K562 (cell line): ENCODE measurements around the gene CSMD2. TPM values are rescaled to one million over a fixed set of nuclear protein-coding genes. Genes with fewer than 3 reads are reported as not detected.

Experiments used
- ATAC-seq: fragments of 200-7000 bp; cut with Tn5 transposase; 3 replicates; pipeline ENCODE4 v1.9.1; 2020; ENCODE audit warnings: moderate library complexity
- BruUV-seq: library from RNA; stranded (reverse); fragments of 400-500 nt; replicated peaks from 2 replicates; lab custom pipeline; 2021; lab: Mats Ljungman, UMichigan
- CTCF ChIA-PET: fragments of 300-600 bp; formaldehyde crosslinking; extraction: SDS; loops from one replicate; lab custom pipeline; 2021; ENCODE audit warnings: low intra/inter-chr PET ratio; lab: Yijun Ruan, JAX
- POLR2A ChIA-PET: fragments of 300-600, 350-650 bp; sonication (Branson Sonifier 250); formaldehyde crosslinking; extraction: SDS; loops from one replicate; lab custom pipeline; 2021; ENCODE audit warnings: antibody characterized with exemption, inconsistent platforms; lab: Yijun Ruan, JAX
- DNase-seq, 4 experiments: peaks; one replicate each; pipeline versions ENCODE4 v3.0.0 to v3.0.0-alpha.2; 2011 to 2018; ENCODE audit warnings: low spot score in 3 of 4, mixed read lengths in 3 of 4; ENCODE audit errors: extremely low read depth in 1 of 4
- FAIRE-seq: peaks from 2 replicates; lab custom pipeline; 2011; peaks lifted over from hg19 to GRCh38; lab: Jason Lieb, UNC
- H2AFZ ChIP-seq: 2 replicates; pipeline ENCODE4 v1.6.0; 2011; ENCODE audit warnings: low read depth, low read length, control low read depth, inconsistent platforms
- H3K27ac ChIP-seq: fragments of 200-600 bp; 3 replicates; pipeline ENCODE4 v1.8.0; 2011; ENCODE audit warnings: low read depth, mild to moderate bottlenecking, control low read depth, inconsistent platforms, low read length, moderate library complexity, mixed read lengths; ENCODE audit errors: extremely low read depth
- H3K27me3 ChIP-seq, 2 experiments: fragments of 300-600 bp in 1 of 2; 2 replicates in 1 of 2; 3 replicates in 1 of 2; pipeline versions ENCODE4 v1.6.0 to v1.8.0; 2011; ENCODE audit warnings: inconsistent platforms in 2 of 2, low read length in 2 of 2, mild to moderate bottlenecking in 1 of 2, mixed read lengths in 1 of 2, moderate library complexity in 1 of 2; ENCODE audit not compliant: control insufficient read depth in 2 of 2, insufficient read depth in 2 of 2
- H3K36me3 ChIP-seq: fragments of 300-600 bp; 3 replicates; pipeline ENCODE4 v1.8.0; 2011; ENCODE audit warnings: mild to moderate bottlenecking, low read length, inconsistent platforms; ENCODE audit not compliant: control insufficient read depth, insufficient read depth
- H3K4me1 ChIP-seq, 2 experiments: fragments of 200-600 bp in 1 of 2; replicated peaks in 1 of 2; 2 replicates in 1 of 2; 3 replicates in 1 of 2; pipeline versions ENCODE4 v1.5.1 to v1.8.0; 2011; ENCODE audit warnings: inconsistent platforms in 2 of 2, low read length in 2 of 2, mild to moderate bottlenecking in 1 of 2, mixed read lengths in 1 of 2, moderate library complexity in 1 of 2; ENCODE audit not compliant: control insufficient read depth in 2 of 2, insufficient read depth in 2 of 2
- H3K4me2 ChIP-seq: 2 replicates; pipeline ENCODE4 v1.6.1; 2011; ENCODE audit warnings: low read length, control low read depth, inconsistent platforms, mixed read lengths; ENCODE audit not compliant: insufficient read depth
- H3K4me3 ChIP-seq: fragments of 200-600 bp; sonication (generic), shearing (Covaris generic); 2 replicates; pipeline ENCODE4 v1.5.1; 2016; ENCODE audit warnings: control low read depth, inconsistent platforms
- H3K79me2 ChIP-seq: fragments of 200-600 bp; 3 replicates; pipeline ENCODE4 v1.8.0; 2011; ENCODE audit warnings: low read length, inconsistent platforms; ENCODE audit not compliant: control insufficient read depth, insufficient read depth
- H3K9ac ChIP-seq, 2 experiments: 2 replicates each; pipeline versions ENCODE4 v1.6.0 to v1.6.1; 2011; ENCODE audit warnings: low read depth in 2 of 2, low read length in 2 of 2, control low read depth in 1 of 2, inconsistent platforms in 1 of 2, mild to moderate bottlenecking in 1 of 2, mixed read lengths in 1 of 2; ENCODE audit not compliant: insufficient read depth in 1 of 2
- H3K9me1 ChIP-seq: one replicate; pipeline ENCODE4 v1.6.0; 2011; ENCODE audit warnings: inconsistent platforms, mild to moderate bottlenecking, low read length, moderate library complexity; ENCODE audit not compliant: control insufficient read depth, insufficient read depth
- H3K9me3 ChIP-seq: replicated peaks from 2 replicates; pipeline ENCODE4 v1.5.1; 2011; ENCODE audit warnings: low read depth, low read length, inconsistent platforms; ENCODE audit not compliant: control insufficient read depth, insufficient read depth
- H4K20me1 ChIP-seq: replicated peaks from 2 replicates; pipeline ENCODE4 v1.6.1; 2011; ENCODE audit warnings: low read length, inconsistent platforms, mixed read lengths; ENCODE audit not compliant: control insufficient read depth, insufficient read depth
- CBX2 ChIP-seq: fragments of 200-600 bp; sonication (generic); IDR thresholded peaks from one replicate; pipeline ENCODE4 v1.6.1; 2012; ENCODE audit warnings: mild to moderate bottlenecking, low read length, inconsistent platforms; ENCODE audit not compliant: insufficient read depth, poor library complexity, severe bottlenecking
- CXXC5 ChIP-seq: fragments of 250-450 bp; sonication (Bioruptor Pico); IDR thresholded peaks from 2 replicates; pipeline ENCODE4 v1.8.0; 2022; ENCODE audit warnings: inconsistent platforms, mild to moderate bottlenecking, moderate library complexity
- FOXA3 ChIP-seq, 2 experiments: fragments of 450-650 bp in 1 of 2; sonication (generic) in 1 of 2; formaldehyde crosslinking; IDR thresholded peaks in 1 of 2; conservative IDR thresholded peaks in 1 of 2; 2 replicates each; pipeline versions ENCODE4 v1.4.0 to v1.8.0; 2020 to 2022; ENCODE audit warnings: mild to moderate bottlenecking in 2 of 2, missing genetic modification reagents in 1 of 2
- OTX1 ChIP-seq: fragments of 450-650 bp; formaldehyde crosslinking; IDR thresholded peaks from 2 replicates; pipeline ENCODE4 v1.4.0; 2022; ENCODE audit warnings: mild to moderate bottlenecking
- SMAD1 ChIP-seq: fragments of 150-350 bp; IDR thresholded peaks from 2 replicates; pipeline ENCODE4 v1.6.1; 2014; ENCODE audit warnings: low read length, low read depth; ENCODE audit not compliant: partially characterized antibody
- SOX6 ChIP-seq: fragments of 450-650 bp; IDR thresholded peaks from 2 replicates; pipeline ENCODE4 v1.6.1; 2014; ENCODE audit warnings: mild to moderate bottlenecking
- U2AF2 ChIP-seq: fragments of 200-400 bp; formaldehyde crosslinking; optimal IDR thresholded peaks from 2 replicates; pipeline ENCODE3; 2017; ENCODE audit warnings: low read depth, mild to moderate bottlenecking, low read length
- YBX1 ChIP-seq: fragments of 450-650 bp; IDR thresholded peaks from 2 replicates; pipeline ENCODE4 v1.7.1; 2016; ENCODE audit warnings: mild to moderate bottlenecking
- ZNF121 ChIP-seq: sonication (generic); formaldehyde crosslinking; conservative IDR thresholded peaks from 2 replicates; pipeline ENCODE4 v1.8.0; 2022; ENCODE audit warnings: missing genetic modification reagents
- ZNF23 ChIP-seq: fragments of 250-450 bp; sonication (Bioruptor Pico); IDR thresholded peaks from 2 replicates; pipeline ENCODE4 v1.4.0; 2020; ENCODE audit warnings: mild to moderate bottlenecking
- WGBS: fragments of 100-300 bp; shearing (Covaris generic); methylation state at CpG from one replicate; pipeline ENCODE4 v1.1.6; 2016; ENCODE audit warnings: low coverage, mixed read lengths; ENCODE audit not compliant: insufficient coverage; ENCODE audit errors: missing lambda C conversion rate; 5-methylcytosine and 5-hydroxymethylcytosine counted together
- in situ Hi-C: fragments of 300-500 bp; cut with MboI; formaldehyde crosslinking; loops from 4 replicates; pipeline ENCODE4 v1.15.0; 2018; ENCODE audit warnings: inconsistent platforms, mixed read lengths
- intact Hi-C: fragments of 100-400 bp; cut with micrococcal nuclease; formaldehyde crosslinking; loops from 2 replicates; pipeline ENCODE4 v1.14.2; 2022
- polyA plus RNA-seq, 8 experiments: library from polyadenylated mRNA; depleted of rRNA in 4 of 8; stranded (reverse) in 5 of 8; unstranded in 3 of 8; fragments of >200 nt; fragmentation: Nextera tagmentation in 2 of 8; fragmentation: Illumina TruSeq in 1 of 8; extraction: Ambion mirVana in 2 of 8; extraction: Trizol in 1 of 8; gene quantifications; 2 replicates each; pipeline versions ENCODE4 v1.2.1 to v1.2.3, GENCODE V29; 2011 to 2014; ENCODE audit warnings: inconsistent platforms in 1 of 8, missing spikeins in 1 of 8
- total RNA-seq, 7 experiments: library from RNA; depleted of rRNA in 6 of 7; stranded (reverse); fragments of >200 nt in 6 of 7; fragmentation: Illumina TruSeq in 2 of 7; extraction: Trizol in 2 of 7; gene quantifications; 2 replicates each; pipeline versions ENCODE4 v1.2.1 to v1.2.3, GENCODE V29; 2011 to 2021; ENCODE audit warnings: low replicate concordance in 1 of 7
- TF ChIP-seq, protein P1 (sequence below): fragments of 200-800 bp; sonication (Bioruptor generic); IDR thresholded peaks from 2 replicates; pipeline ENCODE4 v1.6.1; 2017; ENCODE audit warnings: missing genetic modification characterization, missing compliant biosample characterization
- TF ChIP-seq, protein P2 (sequence below): fragments of 250-450 bp; sonication (Bioruptor Pico); IDR thresholded peaks from 2 replicates; pipeline ENCODE4 v1.4.0; 2020
- TF ChIP-seq, protein P3 (sequence below): fragments of 250-450 bp; sonication (Bioruptor Pico); IDR thresholded peaks from 2 replicates; pipeline ENCODE4 v1.8.0; 2021; ENCODE audit warnings: moderate library complexity, mild to moderate bottlenecking, inconsistent platforms
- TF ChIP-seq, protein P4 (sequence below): sonication (generic); formaldehyde crosslinking; IDR thresholded peaks from 2 replicates; pipeline ENCODE4 v1.8.0; 2022; ENCODE audit warnings: mild to moderate bottlenecking, missing genetic modification reagents

CSMD2 gene
- total and polyA plus RNA-seq, 9 of the 15 experiments (the other 6 are each of a cell fraction or from before 2014, with no cell fraction given) = not detected

DNA sequence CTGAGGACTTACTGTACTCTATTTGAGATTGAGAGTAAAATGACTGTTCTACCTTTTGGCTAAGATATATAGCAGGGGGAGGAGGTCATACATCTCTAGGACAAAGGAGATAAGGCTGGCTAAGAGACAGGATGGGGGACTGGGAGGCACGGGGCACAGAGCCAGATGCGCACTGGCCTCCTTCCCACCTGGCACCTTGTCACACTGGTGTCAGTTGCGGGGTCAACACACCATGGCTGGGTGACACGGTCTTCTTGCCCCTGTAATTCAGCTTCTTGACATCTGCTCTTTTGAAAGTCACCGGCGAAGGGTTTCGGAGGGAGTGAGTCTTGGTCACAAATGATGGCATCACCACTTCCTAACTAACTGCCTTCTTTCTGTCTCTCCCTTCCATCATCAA lies 515.3 kb downstream of the CSMD2 start:
- H3K4me3 ChIP-seq = no peak overlapping the region
- FAIRE-seq (no peak), DNase-seq (no peak), ATAC-seq (no peak)
- intact Hi-C loops (no loop called here), in situ Hi-C loops (no loop called here)
- H3K4me2 ChIP-seq = no peak overlapping the region
- 0% methylated on average over 7 of the region's 7 CpGs for WGBS
- TF ChIP-seq OTX1 (CRISPR knock-in tag) (no peak), FOXA3 (CRISPR knock-in tag; conservative IDR thresholded peaks at IDR 0.05 in 1 of 2, IDR thresholded peaks at IDR 0.05 in 1 of 2) (no peak), CXXC5 (CRISPR knock-in tag) (no peak), SOX6 (no peak), CBX2 (no peak), U2AF2 (no peak), YBX1 (no peak), ZNF121 (no peak), SMAD1 (no peak), ZNF23 (CRISPR knock-in tag) (no peak)
- TF ChIP-seq, protein P1, sequence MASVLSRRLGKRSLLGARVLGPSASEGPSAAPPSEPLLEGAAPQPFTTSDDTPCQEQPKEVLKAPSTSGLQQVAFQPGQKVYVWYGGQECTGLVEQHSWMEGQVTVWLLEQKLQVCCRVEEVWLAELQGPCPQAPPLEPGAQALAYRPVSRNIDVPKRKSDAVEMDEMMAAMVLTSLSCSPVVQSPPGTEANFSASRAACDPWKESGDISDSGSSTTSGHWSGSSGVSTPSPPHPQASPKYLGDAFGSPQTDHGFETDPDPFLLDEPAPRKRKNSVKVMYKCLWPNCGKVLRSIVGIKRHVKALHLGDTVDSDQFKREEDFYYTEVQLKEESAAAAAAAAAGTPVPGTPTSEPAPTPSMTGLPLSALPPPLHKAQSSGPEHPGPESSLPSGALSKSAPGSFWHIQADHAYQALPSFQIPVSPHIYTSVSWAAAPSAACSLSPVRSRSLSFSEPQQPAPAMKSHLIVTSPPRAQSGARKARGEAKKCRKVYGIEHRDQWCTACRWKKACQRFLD = no peak
- TF ChIP-seq, protein P2, sequence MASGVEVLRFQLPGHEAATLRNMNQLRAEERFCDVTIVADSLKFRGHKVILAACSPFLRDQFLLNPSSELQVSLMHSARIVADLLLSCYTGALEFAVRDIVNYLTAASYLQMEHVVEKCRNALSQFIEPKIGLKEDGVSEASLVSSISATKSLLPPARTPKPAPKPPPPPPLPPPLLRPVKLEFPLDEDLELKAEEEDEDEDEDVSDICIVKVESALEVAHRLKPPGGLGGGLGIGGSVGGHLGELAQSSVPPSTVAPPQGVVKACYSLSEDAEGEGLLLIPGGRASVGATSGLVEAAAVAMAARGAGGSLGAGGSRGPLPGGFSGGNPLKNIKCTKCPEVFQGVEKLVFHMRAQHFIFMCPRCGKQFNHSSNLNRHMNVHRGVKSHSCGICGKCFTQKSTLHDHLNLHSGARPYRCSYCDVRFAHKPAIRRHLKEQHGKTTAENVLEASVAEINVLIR (CRISPR knock-in tag) = no peak
- TF ChIP-seq, protein P3, sequence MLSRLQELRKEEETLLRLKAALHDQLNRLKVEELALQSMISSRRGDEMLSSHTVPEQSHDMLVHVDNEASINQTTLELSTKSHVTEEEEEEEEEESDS (CRISPR knock-in tag) = no peak
- TF ChIP-seq, protein P4, sequence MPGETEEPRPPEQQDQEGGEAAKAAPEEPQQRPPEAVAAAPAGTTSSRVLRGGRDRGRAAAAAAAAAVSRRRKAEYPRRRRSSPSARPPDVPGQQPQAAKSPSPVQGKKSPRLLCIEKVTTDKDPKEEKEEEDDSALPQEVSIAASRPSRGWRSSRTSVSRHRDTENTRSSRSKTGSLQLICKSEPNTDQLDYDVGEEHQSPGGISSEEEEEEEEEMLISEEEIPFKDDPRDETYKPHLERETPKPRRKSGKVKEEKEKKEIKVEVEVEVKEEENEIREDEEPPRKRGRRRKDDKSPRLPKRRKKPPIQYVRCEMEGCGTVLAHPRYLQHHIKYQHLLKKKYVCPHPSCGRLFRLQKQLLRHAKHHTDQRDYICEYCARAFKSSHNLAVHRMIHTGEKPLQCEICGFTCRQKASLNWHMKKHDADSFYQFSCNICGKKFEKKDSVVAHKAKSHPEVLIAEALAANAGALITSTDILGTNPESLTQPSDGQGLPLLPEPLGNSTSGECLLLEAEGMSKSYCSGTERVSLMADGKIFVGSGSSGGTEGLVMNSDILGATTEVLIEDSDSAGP (CRISPR knock-in tag) = no peak
- ChIA-PET CTCF (no interaction called here), POLR2A (no interaction called here)
- no peaks in the 10 kb centered on the region for H3K79me2 ChIP-seq
- no peaks in the 10 kb centered on the region for H3K9me3 ChIP-seq
- no peak overlapping the region for H2AFZ ChIP-seq
- BruUV-seq = no TSS peak
- H3K27me3 ChIP-seq = peaks cover 7 to 28% of the 10 kb centered on the region in 2 experiments; a peak in 2 of 5 replicates
- no peaks in the 10 kb centered on the region for H3K4me1 ChIP-seq
- H4K20me1 ChIP-seq = no peaks in the 10 kb centered on the region
- no peaks in the 10 kb centered on the region for H3K36me3 ChIP-seq
- no peak overlapping the region for H3K9ac ChIP-seq
- H3K27ac ChIP-seq = no peak overlapping the region
- H3K9me1 ChIP-seq = no peaks in the 10 kb centered on the region
